GM12878 (cell line): ENCODE results near the gene CSF1R. TPM values are rescaled to one million over a fixed set of nuclear protein-coding genes. Genes with fewer than 3 reads are reported as not detected.

ENCODE experiments used
- ATAC-seq: fragments of 200-7000 bp; cut with Tn5 transposase; 3 replicates; pipeline ENCODE4 v1.9.1; 2020; ENCODE audit warnings: mild to moderate bottlenecking, moderate library complexity
- BruUV-seq: library from RNA; stranded (reverse); fragments of 400-500 nt; replicated peaks from 2 replicates; lab custom pipeline; 2021; lab: Mats Ljungman, UMichigan
- CTCF ChIA-PET: fragments of 300-600 bp; sonication (Branson Sonifier 250); formaldehyde crosslinking; extraction: SDS; loops from one replicate; lab custom pipeline; 2021; ENCODE audit warnings: inconsistent platforms; lab: Yijun Ruan, JAX
- POLR2A ChIA-PET: fragments of 350-600 bp; formaldehyde crosslinking; extraction: SDS; loops from one replicate; lab custom pipeline; 2021; ENCODE audit warnings: inconsistent platforms; lab: Charles Lee
- RAD21 ChIA-PET: fragments of 300-600 bp; sonication (Branson Sonifier 250); formaldehyde crosslinking; loops from one replicate; lab custom pipeline; 2023; ENCODE audit warnings: antibody characterized with exemption; ENCODE audit not compliant: unreplicated experiment; lab: Charles Lee
- SMC1A ChIA-PET: fragments of 300-600 bp; sonication (Branson Sonifier 250); formaldehyde crosslinking; loops from one replicate; lab custom pipeline; 2023; ENCODE audit not compliant: unreplicated experiment, uncharacterized antibody; lab: Charles Lee
- DNase-seq: peaks from one replicate; pipeline ENCODE4 v3.0.0-alpha.2; 2011; ENCODE audit warnings: low read depth, low spot score
- FAIRE-seq: peaks from 3 replicates; lab custom pipeline; 2011; peaks lifted over from hg19 to GRCh38; lab: Jason Lieb, UNC
- H2AFZ ChIP-seq: 2 replicates; pipeline ENCODE4 v1.6.0; 2011; ENCODE audit warnings: low read depth, low read length, control low read depth; ENCODE audit not compliant: control insufficient read depth
- H3K27ac ChIP-seq: 2 replicates; pipeline ENCODE4 v1.5.1; 2011; ENCODE audit warnings: control low read depth; ENCODE audit not compliant: control insufficient read depth, insufficient read depth
- H3K27me3 ChIP-seq, 2 experiments: replicated peaks in 1 of 2; 2 replicates each; pipeline versions ENCODE4 v1.6.0 to v1.6.1; 2011; ENCODE audit warnings: low read length in 1 of 2; ENCODE audit not compliant: control insufficient read depth in 2 of 2, insufficient read depth in 2 of 2
- H3K36me3 ChIP-seq, 2 experiments: 2 replicates each; pipeline ENCODE4 v1.5.1; 2011; ENCODE audit warnings: low read length in 1 of 2; ENCODE audit not compliant: control insufficient read depth in 2 of 2, insufficient read depth in 2 of 2
- H3K4me1 ChIP-seq: 2 replicates; pipeline ENCODE4 v1.6.1; 2011; ENCODE audit warnings: mild to moderate bottlenecking, low read length, moderate library complexity, mixed read lengths; ENCODE audit not compliant: control insufficient read depth, insufficient read depth
- H3K4me2 ChIP-seq: 2 replicates; pipeline ENCODE4 v1.6.0; 2011; ENCODE audit warnings: control low read depth; ENCODE audit not compliant: control insufficient read depth, insufficient read depth
- H3K4me3 ChIP-seq: fragments of 200-600 bp; sonication (generic); 2 replicates; pipeline ENCODE4 v1.5.1; 2016
- H3K79me2 ChIP-seq: 2 replicates; pipeline ENCODE4 v1.6.0; 2011; ENCODE audit warnings: low read length; ENCODE audit not compliant: control insufficient read depth, insufficient read depth
- H3K9ac ChIP-seq: 2 replicates; pipeline ENCODE4 v1.8.0; 2011; ENCODE audit warnings: low read length, control low read depth, mixed read lengths; ENCODE audit not compliant: control insufficient read depth, insufficient read depth
- H3K9me3 ChIP-seq: replicated peaks from 3 replicates; pipeline ENCODE4 v1.5.1; 2011; ENCODE audit warnings: mild to moderate bottlenecking, low read length; ENCODE audit not compliant: control insufficient read depth, insufficient read depth
- H4K20me1 ChIP-seq: 2 replicates; pipeline ENCODE4 v1.6.0; 2011; ENCODE audit not compliant: control insufficient read depth, insufficient read depth
- CEBPB ChIP-seq, 2 experiments: fragments of 150-350 bp in 1 of 2; IDR thresholded peaks; 2 replicates each; pipeline ENCODE4 v1.6.1; 2012 to 2014; ENCODE audit warnings: low read depth in 2 of 2, low read length in 2 of 2, borderline replicate concordance in 1 of 2, inconsistent platforms in 1 of 2
- EP300 ChIP-seq, 2 experiments: fragments of 150-350 bp in 1 of 2; IDR thresholded peaks; 2 replicates each; pipeline ENCODE4 v1.6.1; 2011 to 2012; ENCODE audit warnings: low read depth in 2 of 2, low read length in 2 of 2, borderline replicate concordance in 1 of 2, improper control_type of control experiment in 1 of 2, inconsistent platforms in 1 of 2; ENCODE audit not compliant: control insufficient read depth in 1 of 2
- ETV6 ChIP-seq, 2 experiments: fragments of 450-650 bp in 1 of 2; IDR thresholded peaks in 1 of 2; conservative IDR thresholded peaks in 1 of 2; 2 replicates each; pipeline ENCODE4 v1.6.1; 2014; ENCODE audit warnings: antibody characterized with exemption in 1 of 2, borderline replicate concordance in 1 of 2, low read depth in 1 of 2, mild to moderate bottlenecking in 1 of 2, moderate library complexity in 1 of 2
- FOXM1 ChIP-seq: IDR thresholded peaks from 2 replicates; pipeline ENCODE4 v1.6.1; 2012; ENCODE audit warnings: low read depth, mild to moderate bottlenecking, inconsistent platforms, low read length, moderate library complexity
- GATAD2B ChIP-seq: fragments of 450-650 bp; conservative IDR thresholded peaks from 2 replicates; pipeline ENCODE4 v1.6.1; 2017; ENCODE audit warnings: low read depth, mild to moderate bottlenecking, moderate library complexity
- HSF1 ChIP-seq: fragments of 150-350 bp; IDR thresholded peaks from 2 replicates; pipeline ENCODE4 v1.6.1; 2014; ENCODE audit warnings: mild to moderate bottlenecking, low read depth, low read length
- IRF4 ChIP-seq: IDR thresholded peaks from 2 replicates; pipeline ENCODE4 v1.6.1; 2011; ENCODE audit warnings: low read depth, low read length
- MTA3 ChIP-seq: IDR thresholded peaks from 2 replicates; pipeline ENCODE4 v1.6.1; 2012; ENCODE audit warnings: low read length, inconsistent platforms, borderline replicate concordance
- POLR2A ChIP-seq: IDR thresholded peaks from 2 replicates; pipeline ENCODE4 v1.6.1; 2011; ENCODE audit warnings: low read depth, mild to moderate bottlenecking, low read length
- RB1 ChIP-seq: fragments of 450-650 bp; formaldehyde crosslinking; IDR thresholded peaks from 2 replicates; pipeline ENCODE4 v1.6.1; 2017; ENCODE audit warnings: mild to moderate bottlenecking, borderline replicate concordance
- SKIL ChIP-seq: fragments of 450-650 bp; IDR thresholded peaks from 2 replicates; pipeline ENCODE4 v1.6.1; 2017; ENCODE audit warnings: mild to moderate bottlenecking, low read depth, inconsistent platforms; ENCODE audit not compliant: poor library complexity, severe bottlenecking
- TBL1XR1 ChIP-seq: IDR thresholded peaks from 2 replicates; pipeline ENCODE4 v1.6.1; 2012; ENCODE audit warnings: low read depth, low read length, improper control_type of control experiment
- YY1 ChIP-seq: IDR thresholded peaks from 2 replicates; pipeline ENCODE4 v1.6.1; 2011; ENCODE audit warnings: low read depth, mild to moderate bottlenecking, low read length
- ZBED1 ChIP-seq: IDR thresholded peaks from 2 replicates; pipeline ENCODE4 v1.6.1; 2016; ENCODE audit warnings: borderline replicate concordance
- WGBS: methylation state at CpG from one replicate; pipeline ENCODE4 v1.1.6; 2016; ENCODE audit warnings: low lambda C conversion rate; ENCODE audit not compliant: insufficient replicate concordance, insufficient coverage; ENCODE audit errors: missing lambda C conversion rate; 5-methylcytosine and 5-hydroxymethylcytosine counted together
- in situ Hi-C: fragments of 300-500 bp; cut with MboI; formaldehyde crosslinking; loops from 9 replicates; pipeline ENCODE4 v1.14.3; 2018; ENCODE audit warnings: mixed read lengths
- intact Hi-C: fragments of 100-400 bp; cut with micrococcal nuclease; formaldehyde crosslinking; loops from one replicate; pipeline ENCODE4 v1.14.2; 2022; ENCODE audit not compliant: unreplicated experiment
- polyA plus RNA-seq, 11 experiments: library from polyadenylated mRNA; depleted of rRNA in 4 of 11; unstranded in 6 of 11; stranded (reverse) in 5 of 11; fragments of >200 nt; fragmentation: Nextera tagmentation in 4 of 11; fragmentation: Illumina TruSeq in 1 of 11; extraction: Ambion mirVana in 4 of 11; extraction: Trizol in 1 of 11; gene quantifications; 1 replicate in 1 of 11; 2 replicates in 10 of 11; pipeline versions ENCODE4 v1.2.1 to v1.2.3, GENCODE V29; 2011 to 2016; ENCODE audit warnings: inconsistent platforms in 2 of 11, missing spikeins in 2 of 11, low read depth in 1 of 11
- total RNA-seq, 4 experiments: library from RNA; depleted of rRNA in 3 of 4; stranded (reverse); fragments of >200 nt in 3 of 4; fragmentation: Illumina TruSeq in 1 of 4; extraction: Trizol in 1 of 4; gene quantifications; 2 replicates each; pipeline versions ENCODE4 v1.2.1 to v1.2.3, GENCODE V29; 2013 to 2021

Gene CSF1R
- total and polyA plus RNA-seq, 10 of the 15 experiments (the other 5 are each of a cell fraction or from before 2014, with no cell fraction given) = 0.35 to 3.6 (median 1.2) TPM

- DNase-seq = no peak
- no peak for FAIRE-seq
- WGBS = 100% methylated on average over 2 of the region's 2 CpGs
- no TSS peak for BruUV-seq
- H3K9ac ChIP-seq = no peak overlapping the region
- no peak overlapping the region for H3K4me3 ChIP-seq
- H3K36me3 ChIP-seq = peaks cover 9 to 37% of the 10 kb centered on the region in 2 experiments; a peak in 3 of 4 replicates
- ChIA-PET CTCF (interaction anchor here (0.6 kb wide), 1 partner anchor 62 kb away, joined by 3 read pairs; no protein-coding TSS in a partner anchor), POLR2A (no interaction called here), RAD21 (no interaction called here), SMC1A (no interaction called here)
- no peaks in the 10 kb centered on the region for H3K9me3 ChIP-seq
- peaks cover 5% of the 10 kb centered on the region; the same call in 1 of the 2 replicates for H3K4me1 ChIP-seq
- H3K4me2 ChIP-seq = no peak overlapping the region
- H3K27me3 ChIP-seq = no peaks in the 10 kb centered on the region
- no peaks in the 10 kb centered on the region for H4K20me1 ChIP-seq
- no peaks in the 10 kb centered on the region for H3K79me2 ChIP-seq
- in situ Hi-C loops = no loop called here
- ATAC-seq = no peak
- TF ChIP-seq MTA3 (no peak), FOXM1 (no peak), IRF4 (no peak), POLR2A (no peak), CEBPB (IDR thresholded peaks at IDR 0.05; ENCODE audit: borderline replicate concordance in 1 of 2, low read depth in 2 of 2, low read length in 2 of 2) (no peak), ZBED1 (no peak), TBL1XR1 (no peak), EP300 (IDR thresholded peaks at IDR 0.05; ENCODE audit: borderline replicate concordance in 1 of 2, control insufficient read depth in 1 of 2, low read depth in 2 of 2, low read length in 2 of 2) (no peak), HSF1 (no peak), YY1 (no peak), RB1 (no peak), SKIL (no peak), GATAD2B (no peak), ETV6 (conservative IDR thresholded peaks at IDR 0.05 in 1 of 2, IDR thresholded peaks at IDR 0.05 in 1 of 2; ENCODE audit: borderline replicate concordance in 1 of 2, low read depth in 1 of 2) (no peak)
- intact Hi-C loops = no loop called here
- H3K27ac ChIP-seq = no peak overlapping the region
- H2AFZ ChIP-seq = no peak overlapping the region
These were observed 31.8 kb downstream of the CSF1R start for GRCh38 chr5:150054569-150054968.
